Measurements from ENCODE around the gene ICA1.

DNA sequence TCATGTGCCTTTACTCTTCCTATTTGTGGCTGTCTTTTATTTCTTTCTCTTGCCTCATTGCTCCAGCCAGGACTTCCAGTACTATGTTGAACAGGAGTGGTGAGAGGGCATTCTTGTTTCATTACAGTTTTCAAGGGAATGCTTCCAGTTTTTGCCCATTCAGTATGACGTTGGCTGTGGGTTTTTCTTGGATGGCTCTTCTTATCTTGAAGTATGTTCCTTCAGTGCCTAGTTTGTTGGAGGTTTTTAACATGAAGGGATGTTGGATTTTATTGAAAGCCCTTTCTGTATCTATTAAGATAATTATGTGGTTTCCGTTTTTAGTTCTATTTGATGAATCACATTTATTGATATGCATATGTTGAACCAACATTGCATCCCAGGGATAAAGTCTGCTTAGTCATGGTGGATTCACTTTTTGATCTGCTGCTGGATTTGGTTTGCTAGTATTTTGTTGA is 196.6 kb downstream of the ICA1 start:
- TF ChIP-seq, protein P1, sequence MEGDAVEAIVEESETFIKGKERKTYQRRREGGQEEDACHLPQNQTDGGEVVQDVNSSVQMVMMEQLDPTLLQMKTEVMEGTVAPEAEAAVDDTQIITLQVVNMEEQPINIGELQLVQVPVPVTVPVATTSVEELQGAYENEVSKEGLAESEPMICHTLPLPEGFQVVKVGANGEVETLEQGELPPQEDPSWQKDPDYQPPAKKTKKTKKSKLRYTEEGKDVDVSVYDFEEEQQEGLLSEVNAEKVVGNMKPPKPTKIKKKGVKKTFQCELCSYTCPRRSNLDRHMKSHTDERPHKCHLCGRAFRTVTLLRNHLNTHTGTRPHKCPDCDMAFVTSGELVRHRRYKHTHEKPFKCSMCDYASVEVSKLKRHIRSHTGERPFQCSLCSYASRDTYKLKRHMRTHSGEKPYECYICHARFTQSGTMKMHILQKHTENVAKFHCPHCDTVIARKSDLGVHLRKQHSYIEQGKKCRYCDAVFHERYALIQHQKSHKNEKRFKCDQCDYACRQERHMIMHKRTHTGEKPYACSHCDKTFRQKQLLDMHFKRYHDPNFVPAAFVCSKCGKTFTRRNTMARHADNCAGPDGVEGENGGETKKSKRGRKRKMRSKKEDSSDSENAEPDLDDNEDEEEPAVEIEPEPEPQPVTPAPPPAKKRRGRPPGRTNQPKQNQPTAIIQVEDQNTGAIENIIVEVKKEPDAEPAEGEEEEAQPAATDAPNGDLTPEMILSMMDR (conservative IDR thresholded peaks at IDR 0.05; ENCODE audit: low read depth, low read length), result no peak
- no peak for TF ChIP-seq EZH2 (IDR thresholded peaks at IDR 0.05; ENCODE audit: borderline replicate concordance, low read depth, low read length, poor library complexity, severe bottlenecking)

Data from A673 (cell line).